NCI-H460 (cell line): Measurements from ENCODE around the gene MAN2A1. TPM values are rescaled to one million over a fixed set of nuclear protein-coding genes. Genes with fewer than 3 reads are reported as not detected.

Experiments
- DNase-seq: peaks from one replicate; pipeline ENCODE4 v3.0.0-alpha.2; 2016; ENCODE audit warnings: low read depth; ENCODE audit errors: extremely low read depth
- total RNA-seq: library from RNA; depleted of rRNA; stranded (reverse); fragments of >200 nt; shearing (Covaris generic); gene quantifications from 2 replicates; pipeline ENCODE4 v1.2.3, GENCODE V29; 2014

MAN2A1 gene
- total RNA-seq, 1 experiment from 2014 or later, result 151 TPM

DNA sequence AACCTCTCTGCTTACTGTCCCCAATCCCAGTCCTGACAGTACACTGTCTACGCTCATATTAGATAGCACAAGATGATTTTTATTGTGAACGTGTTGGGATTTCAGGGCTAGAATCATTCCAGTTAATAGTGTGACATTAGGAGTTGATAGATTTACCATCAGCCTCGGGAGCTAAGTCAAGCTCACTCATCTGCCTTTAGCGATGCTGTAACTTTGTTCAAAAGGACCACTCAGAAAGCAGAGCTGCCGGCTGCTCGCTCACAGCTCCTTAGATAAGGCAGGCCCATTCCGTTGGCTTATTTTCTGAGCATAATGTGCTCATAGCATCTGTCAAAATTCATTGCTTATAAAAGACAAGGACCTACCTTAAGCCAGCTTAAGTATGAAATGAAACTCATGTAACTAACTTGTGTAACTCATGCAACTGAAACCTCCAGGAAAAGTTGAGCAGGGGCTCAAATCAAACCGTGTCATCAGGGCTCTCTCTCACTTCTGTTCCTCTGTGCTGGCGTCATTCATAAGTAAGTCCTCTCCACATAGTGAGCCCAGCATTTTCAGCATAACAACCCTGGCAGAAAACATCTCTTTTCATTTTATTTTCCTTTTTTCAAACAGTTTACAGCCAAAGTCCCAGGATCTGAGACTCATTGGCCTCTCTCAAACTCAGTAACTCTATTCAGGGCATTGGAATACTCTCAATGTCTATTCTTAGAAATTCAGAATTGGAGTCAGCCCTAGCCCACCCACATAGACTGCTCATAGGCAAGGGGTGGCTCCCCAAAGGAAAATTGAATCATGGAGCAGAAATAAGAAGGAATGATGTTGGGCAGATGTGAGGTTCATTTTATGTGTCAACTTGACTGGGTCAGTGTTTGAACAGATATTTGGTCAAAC is 208.8 kb downstream of the MAN2A1 start:
- DNase-seq, result no peak

DNA sequence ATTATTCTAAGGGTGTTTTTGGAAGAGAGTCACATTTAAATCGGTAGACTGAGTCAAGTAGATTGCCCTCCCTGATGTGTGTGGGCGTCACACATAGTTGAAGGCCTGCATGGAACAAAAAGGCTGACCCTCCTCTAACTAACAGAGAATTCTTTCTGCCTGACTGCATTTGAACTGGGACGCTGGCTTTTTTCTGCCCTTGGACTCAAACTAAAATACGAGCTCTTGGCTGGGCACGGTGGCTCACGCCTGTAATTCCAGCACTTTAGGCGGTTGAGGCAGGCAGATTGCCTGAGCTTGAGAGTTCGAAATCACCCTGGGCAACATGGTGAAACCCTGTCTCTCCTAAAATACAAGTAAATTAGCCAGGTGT is 209.4 kb downstream of the MAN2A1 start:
- DNase-seq, result no peak

GRCh38 chr5:109900461-109900860 is 210.7 kb downstream of the MAN2A1 start:
- DNase-seq, result no peak

DNA sequence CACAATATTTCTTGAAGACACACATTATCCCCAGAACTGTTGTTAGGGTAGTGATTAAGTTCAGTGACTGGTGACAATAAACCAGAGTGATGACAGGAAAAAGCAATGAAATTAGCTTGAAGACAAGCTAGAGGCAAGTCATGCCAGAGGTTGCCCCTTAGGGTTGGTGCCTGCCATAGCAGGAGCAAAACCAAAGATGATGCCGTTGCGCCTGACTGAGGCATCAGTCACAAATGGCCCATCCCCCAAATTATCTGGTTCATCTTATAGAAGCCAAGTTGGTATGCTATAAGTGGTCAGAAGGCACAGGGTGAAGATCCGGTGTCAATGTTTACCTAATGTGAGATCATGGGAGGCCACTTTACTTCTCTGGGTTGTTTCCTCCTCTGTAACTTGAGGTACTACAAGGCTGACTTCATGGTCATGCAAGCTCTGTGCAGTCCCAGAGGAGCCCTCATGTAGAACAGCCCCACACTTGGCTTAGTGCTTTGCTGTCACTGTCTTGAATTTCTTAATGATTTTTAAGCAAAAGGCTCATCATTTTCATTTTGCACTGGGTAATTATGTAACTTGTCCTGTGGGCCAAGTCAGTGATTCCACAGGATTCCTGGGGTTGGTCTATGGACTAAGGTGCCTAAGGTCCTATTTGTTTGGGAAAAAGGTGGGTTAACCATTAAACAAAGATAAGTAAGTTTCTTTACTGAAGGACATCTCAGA is 211.3 kb downstream of the MAN2A1 start:
- DNase-seq, result no peak

- no peak for DNase-seq
Observed at GRCh38 chr5:109901628-109901981, 211.9 kb downstream of the MAN2A1 start.

- no peak for DNase-seq
Observed at GRCh38 chr5:109903061-109903460, 213.3 kb downstream of the MAN2A1 start.

- no peak for DNase-seq
Observed at GRCh38 chr5:109905906-109906305, 216.2 kb downstream of the MAN2A1 start.

- no peak for DNase-seq
Observed at GRCh38 chr5:109907189-109907588, 217.5 kb downstream of the MAN2A1 start.

DNA sequence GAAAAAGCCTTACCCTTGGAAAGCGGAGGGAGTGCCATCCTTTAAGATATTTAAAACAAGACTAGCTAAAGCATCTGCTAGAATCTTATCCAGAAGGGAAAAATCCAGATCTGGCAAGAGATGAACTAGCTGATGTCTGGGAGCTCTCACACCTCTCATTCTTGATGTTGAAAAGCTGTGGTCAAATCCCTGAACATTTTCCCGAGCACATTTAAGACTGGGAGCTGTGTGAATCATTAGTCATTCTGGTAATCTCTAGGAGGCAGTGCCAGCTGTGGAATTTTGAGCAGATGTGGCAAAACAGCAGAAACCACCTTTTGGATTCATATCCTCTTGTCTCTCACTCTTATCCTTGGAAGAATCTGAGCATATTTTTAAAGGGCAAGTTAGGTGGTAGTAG is 218.0 kb downstream of the MAN2A1 start:
- DNase-seq, result no peak

- DNase-seq, result no peak
Observed at GRCh38 chr5:109908366-109908765, 218.6 kb downstream of the MAN2A1 start.

- DNase-seq, result no peak
Observed at GRCh38 chr5:109910874-109911273, 221.1 kb downstream of the MAN2A1 start.

DNA sequence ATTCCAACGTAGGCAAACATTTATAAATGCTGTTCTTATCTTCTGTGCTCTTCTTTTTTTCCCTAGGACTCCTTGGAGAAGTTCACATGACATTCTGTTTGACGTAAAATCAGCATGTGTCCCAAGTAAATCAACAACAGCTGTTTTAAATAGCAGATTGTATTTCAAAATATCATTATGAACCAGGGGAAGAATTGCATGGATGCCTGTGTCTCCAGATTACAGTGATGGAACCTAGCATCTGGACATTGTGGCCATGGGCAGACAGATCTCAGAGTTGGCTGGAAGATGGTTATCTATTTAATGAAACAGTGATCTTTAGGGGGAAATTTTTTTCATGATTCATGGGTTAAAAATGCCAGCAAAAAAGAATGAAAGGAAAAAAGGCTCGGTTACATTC is 222.0 kb downstream of the MAN2A1 start:
- no peak for DNase-seq

DNA sequence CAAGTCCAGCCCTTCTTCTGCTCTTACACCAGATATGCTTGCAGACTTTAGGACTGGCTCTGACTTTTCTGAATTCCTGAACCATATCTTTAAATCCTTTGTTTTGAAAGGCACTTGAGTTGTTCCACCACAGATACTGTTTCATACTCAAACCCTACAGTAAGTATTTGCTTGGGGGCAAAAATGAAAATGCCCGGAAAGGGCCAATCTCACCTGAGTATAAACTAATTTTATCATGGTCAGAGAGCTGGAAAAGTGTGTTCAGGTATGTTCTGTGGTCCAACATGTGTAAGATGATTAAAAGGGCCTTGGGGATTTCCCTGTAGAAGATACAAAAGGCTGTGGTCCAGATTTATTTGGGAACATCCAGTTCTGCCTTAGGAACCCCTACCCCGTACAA is 225.2 kb downstream of the MAN2A1 start:
- no peak for DNase-seq

DNA sequence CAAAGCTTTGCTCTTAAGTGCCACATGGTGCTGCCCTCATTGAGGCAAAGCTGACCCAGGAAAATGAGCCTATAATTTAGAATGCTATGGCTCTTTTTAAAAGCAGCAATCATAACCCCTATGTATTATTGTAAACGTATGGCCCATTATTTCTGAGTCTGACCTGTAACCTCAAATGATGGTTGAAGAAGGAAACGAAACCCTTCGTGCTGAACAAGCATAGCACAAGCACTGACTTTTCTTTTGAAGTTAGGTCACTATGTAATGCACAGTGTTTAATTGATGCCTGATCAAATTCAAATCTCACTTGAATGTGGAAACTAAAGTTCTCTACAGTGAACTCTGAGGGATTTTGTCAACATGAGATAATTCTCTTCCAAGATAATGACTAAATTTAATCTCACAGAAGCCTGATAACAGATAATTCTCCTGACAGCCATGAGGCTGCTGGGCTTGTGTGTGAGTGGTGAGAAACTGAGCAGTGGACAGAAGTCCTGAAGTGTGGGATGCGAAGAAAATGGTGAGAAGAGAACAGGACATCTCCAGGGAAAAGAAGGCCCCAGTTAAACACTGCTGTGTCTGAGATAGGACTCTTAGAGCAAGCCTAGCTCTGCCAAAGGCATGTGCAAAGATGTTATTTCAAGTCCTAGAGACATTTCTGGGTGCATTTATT is 226.9 kb downstream of the MAN2A1 start:
- no peak for DNase-seq
